Measurements from ENCODE around the gene LPO.

LPO gene

GRCh38 chr17:58224315-58224714 is 14.1 kb upstream of the LPO start:
- no peak for TF ChIP-seq CTCF (IDR thresholded peaks at IDR 0.05; ENCODE audit: extremely low read depth, insufficient read depth, missing control alignments)
- in situ Hi-C loops (cut with MboI; ENCODE audit: low pct_unique_long_range_greater_than_20kb, low sequenced_read_pairs, unreplicated experiment) = no loop called here
- DNase-seq (ENCODE audit: low spot score) = no peak

- in situ Hi-C loops (cut with MboI; ENCODE audit: low pct_unique_long_range_greater_than_20kb, low sequenced_read_pairs, unreplicated experiment) = no loop called here
- TF ChIP-seq CTCF (IDR thresholded peaks at IDR 0.05; ENCODE audit: extremely low read depth, insufficient read depth, missing control alignments) = no peak
- no peak for DNase-seq (ENCODE audit: low spot score)
These were observed 10.7 kb upstream of the LPO start for GRCh38 chr17:58227733-58228132.

- TF ChIP-seq CTCF (IDR thresholded peaks at IDR 0.05; ENCODE audit: extremely low read depth, insufficient read depth, missing control alignments) = no peak
- in situ Hi-C loops (cut with MboI; ENCODE audit: low pct_unique_long_range_greater_than_20kb, low sequenced_read_pairs, unreplicated experiment) = no loop called here
- DNase-seq (ENCODE audit: low spot score) = no peak
These were observed 9.7 kb upstream of the LPO start for GRCh38 chr17:58228679-58229078.

GRCh38 chr17:58229384-58229783 is 9.0 kb upstream of the LPO start:
- no peak for TF ChIP-seq CTCF (IDR thresholded peaks at IDR 0.05; ENCODE audit: extremely low read depth, insufficient read depth, missing control alignments)
- DNase-seq (ENCODE audit: low spot score) = no peak
- in situ Hi-C loops (cut with MboI; ENCODE audit: low pct_unique_long_range_greater_than_20kb, low sequenced_read_pairs, unreplicated experiment) = no loop called here

GRCh38 chr17:58229881-58230280 is 8.5 kb upstream of the LPO start:
- DNase-seq (ENCODE audit: low spot score) = no peak
- TF ChIP-seq CTCF (IDR thresholded peaks at IDR 0.05; ENCODE audit: extremely low read depth, insufficient read depth, missing control alignments) = no peak
- in situ Hi-C loops (cut with MboI; ENCODE audit: low pct_unique_long_range_greater_than_20kb, low sequenced_read_pairs, unreplicated experiment) = no loop called here

GRCh38 chr17:58231641-58232040 is 6.7 kb upstream of the LPO start:
- in situ Hi-C loops (cut with MboI; ENCODE audit: low pct_unique_long_range_greater_than_20kb, low sequenced_read_pairs, unreplicated experiment) = no loop called here
- no peak for TF ChIP-seq CTCF (IDR thresholded peaks at IDR 0.05; ENCODE audit: extremely low read depth, insufficient read depth, missing control alignments)
- DNase-seq (ENCODE audit: low spot score) = no peak

- in situ Hi-C loops (cut with MboI; ENCODE audit: low pct_unique_long_range_greater_than_20kb, low sequenced_read_pairs, unreplicated experiment) = no loop called here
- DNase-seq (ENCODE audit: low spot score) = peak; percentile 43
- no peak for TF ChIP-seq CTCF (IDR thresholded peaks at IDR 0.05; ENCODE audit: extremely low read depth, insufficient read depth, missing control alignments)
These were observed 5.7 kb upstream of the LPO start for GRCh38 chr17:58232707-58233156.

Measured in GM13977 (cell line).